Mucosa of rectum (tissue), 2 donors: ENCODE data around the gene TYMS.

Experiments
- H3K27ac ChIP-seq, 2 donors: one replicate each; pipeline ENCODE4 v1.7.0; 2013; ENCODE audit warnings: inconsistent platforms in 2 of 2, low read depth in 2 of 2, low read length in 2 of 2
- H3K27me3 ChIP-seq, 2 donors: one replicate each; pipeline ENCODE4 v1.7.0; 2013; ENCODE audit warnings: low read length in 2 of 2; ENCODE audit not compliant: control insufficient read depth in 2 of 2, insufficient read depth in 2 of 2
- H3K36me3 ChIP-seq, 2 donors: one replicate each; pipeline ENCODE4 v1.7.0; 2013; ENCODE audit warnings: low read length in 2 of 2; ENCODE audit not compliant: control insufficient read depth in 2 of 2, insufficient read depth in 2 of 2
- H3K4me1 ChIP-seq, 2 donors: one replicate each; pipeline ENCODE4 v1.7.0; 2013; ENCODE audit warnings: low read length in 2 of 2, mild to moderate bottlenecking in 1 of 2; ENCODE audit not compliant: control insufficient read depth in 2 of 2, insufficient read depth in 2 of 2
- H3K4me3 ChIP-seq, 2 donors: one replicate each; pipeline ENCODE4 v1.7.0; 2013; ENCODE audit warnings: low read length in 2 of 2
- H3K9ac ChIP-seq, 2 donors: one replicate each; pipeline ENCODE4 v1.7.0; 2013; ENCODE audit warnings: low read length in 2 of 2, low read depth in 1 of 2, mild to moderate bottlenecking in 1 of 2
- H3K9me3 ChIP-seq, 2 donors: one replicate each; pipeline ENCODE4 v1.7.0; 2013; ENCODE audit warnings: low read length in 2 of 2; ENCODE audit not compliant: control insufficient read depth in 2 of 2
- donor health status: healthy.
- donor health status: Normal muscosa, but diverticular disease.

TYMS gene

DNA sequence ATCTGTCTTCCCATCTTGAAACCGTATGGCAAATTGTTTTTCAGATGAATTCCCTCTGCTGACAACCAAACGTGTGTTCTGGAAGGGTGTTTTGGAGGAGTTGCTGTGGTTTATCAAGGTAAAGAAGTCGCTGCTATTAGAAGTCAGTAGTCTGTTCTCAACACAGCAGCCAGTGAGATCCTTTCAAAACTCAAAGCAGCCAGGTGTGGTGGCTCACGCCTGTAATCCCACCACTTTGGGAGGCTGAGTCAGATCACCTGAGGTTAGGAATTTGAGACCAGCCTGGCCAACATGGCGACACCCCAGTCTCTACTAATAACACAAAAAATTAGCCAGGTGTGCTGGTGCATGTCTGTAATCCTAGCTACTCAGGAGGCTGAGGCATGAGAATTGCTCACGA is 2.1 kb downstream of the TYMS start:
- Histone ChIP-seq H3K9me3 (no peaks in the 10 kb centered on the region), H3K36me3 (peaks cover 0 to 2% of the 10 kb centered on the region in 2 donors), H3K27me3 (peaks cover 0 to 2% of the 10 kb centered on the region in 2 donors), H3K4me3 (no peak overlapping the region), H3K4me1 (peaks cover 3 to 8% of the 10 kb centered on the region in 2 donors), H3K27ac (no peak overlapping the region), H3K9ac (no peak overlapping the region)

DNA sequence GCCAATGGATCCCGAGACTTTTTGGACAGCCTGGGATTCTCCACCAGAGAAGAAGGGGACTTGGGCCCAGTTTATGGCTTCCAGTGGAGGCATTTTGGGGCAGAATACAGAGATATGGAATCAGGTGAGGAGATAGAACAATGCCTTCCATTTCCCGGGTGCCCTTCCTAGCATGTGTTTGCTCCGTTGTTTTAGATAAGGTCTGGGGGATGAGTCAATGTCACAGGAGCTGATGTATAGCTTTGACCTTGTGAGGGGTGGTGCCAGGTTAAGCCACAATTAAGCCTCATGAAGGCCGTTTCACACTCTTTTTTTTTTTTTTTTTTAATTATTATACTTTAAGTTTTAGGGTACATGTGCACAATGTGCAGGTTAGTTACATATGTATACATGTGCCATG is 4.7 kb downstream of the TYMS start:
- peaks cover 3 to 7% of the 10 kb centered on the region in 2 donors for H3K4me1 ChIP-seq
- peaks cover 0 to 5% of the 10 kb centered on the region in 2 donors for H3K36me3 ChIP-seq
- no peak overlapping the region for H3K9ac ChIP-seq
- H3K27ac ChIP-seq, result no peak overlapping the region
- no peak overlapping the region for H3K4me3 ChIP-seq
- peaks cover 0 to 2% of the 10 kb centered on the region in 2 donors for H3K27me3 ChIP-seq
- H3K9me3 ChIP-seq, result no peaks in the 10 kb centered on the region

DNA sequence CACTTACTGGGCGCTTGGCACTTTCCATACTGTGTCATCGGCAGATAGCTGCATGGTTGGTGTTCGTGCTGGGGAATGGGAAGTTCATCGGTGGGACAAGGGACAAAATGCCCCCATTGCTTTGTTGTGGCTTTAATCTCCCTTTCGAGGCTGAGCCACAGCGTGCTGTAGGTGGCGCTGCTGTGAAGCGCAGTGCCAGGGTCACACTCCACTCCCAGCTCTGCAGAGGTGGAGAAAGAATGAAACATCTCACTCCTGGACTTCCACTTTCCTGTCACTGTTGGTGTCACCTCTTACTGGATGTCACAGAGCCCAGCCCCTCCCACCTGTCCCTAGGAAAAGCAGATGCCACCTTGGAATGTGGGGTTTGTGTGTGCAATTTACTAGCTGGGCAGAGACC is 8.7 kb downstream of the TYMS start:
- no peaks in the 10 kb centered on the region for H3K27me3 ChIP-seq
- no peak overlapping the region for H3K4me3 ChIP-seq
- peaks cover 8 to 16% of the 10 kb centered on the region in 2 donors for H3K36me3 ChIP-seq
- H3K9ac ChIP-seq, result no peak overlapping the region
- no peak overlapping the region for H3K27ac ChIP-seq
- no peaks in the 10 kb centered on the region for H3K9me3 ChIP-seq
- H3K4me1 ChIP-seq, result no peaks in the 10 kb centered on the region

DNA sequence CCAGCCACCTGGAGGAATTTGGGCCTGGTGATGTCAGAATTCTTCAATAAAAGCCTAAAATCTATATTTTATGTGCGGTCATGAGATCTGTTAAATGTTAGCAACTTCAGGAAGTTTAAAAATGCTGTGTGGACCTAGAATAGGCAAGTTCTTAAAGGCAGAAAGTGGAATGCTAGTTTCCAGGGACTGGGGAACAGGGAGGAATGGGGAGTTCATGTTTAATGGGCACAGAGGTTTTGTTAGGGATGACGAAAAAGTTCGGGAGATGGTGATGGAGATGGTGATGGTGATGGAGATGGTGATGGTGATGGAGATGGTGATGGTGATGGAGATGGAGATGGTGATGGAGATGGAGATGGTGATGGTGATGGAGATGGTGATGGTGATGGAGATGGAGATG is 9.2 kb downstream of the TYMS start:
- H3K27me3 ChIP-seq, result no peaks in the 10 kb centered on the region
- no peak overlapping the region for H3K4me3 ChIP-seq
- no peaks in the 10 kb centered on the region for H3K4me1 ChIP-seq
- peaks cover 12 to 16% of the 10 kb centered on the region in 2 donors for H3K36me3 ChIP-seq
- H3K9ac ChIP-seq, result no peak overlapping the region
- no peak overlapping the region for H3K27ac ChIP-seq
- no peaks in the 10 kb centered on the region for H3K9me3 ChIP-seq

DNA sequence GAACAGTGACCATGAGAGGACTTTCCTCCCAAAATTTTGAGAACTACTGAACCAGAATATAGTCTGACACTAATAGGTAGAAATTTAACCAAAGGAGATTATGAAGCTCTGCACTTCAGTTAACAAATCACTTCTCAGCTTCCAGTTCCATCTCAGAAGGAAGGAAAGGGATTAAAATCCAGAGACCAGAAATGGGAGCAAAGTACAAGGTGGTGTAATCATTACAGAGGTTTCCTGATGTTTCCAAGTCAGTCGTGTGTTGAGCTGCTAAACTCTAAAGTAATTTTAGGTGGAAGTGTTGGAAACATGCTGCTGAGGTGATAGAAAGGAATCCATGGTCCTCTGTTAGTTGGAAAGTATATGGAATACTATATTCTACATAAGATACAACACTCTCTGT is 10.8 kb downstream of the TYMS start:
- Histone ChIP-seq H3K9me3 (no peaks in the 10 kb centered on the region), H3K36me3 (peaks cover 18 to 25% of the 10 kb centered on the region in 2 donors), H3K27ac (no peak overlapping the region), H3K4me3 (no peak overlapping the region), H3K27me3 (no peaks in the 10 kb centered on the region), H3K4me1 (no peaks in the 10 kb centered on the region), H3K9ac (no peak overlapping the region)

DNA sequence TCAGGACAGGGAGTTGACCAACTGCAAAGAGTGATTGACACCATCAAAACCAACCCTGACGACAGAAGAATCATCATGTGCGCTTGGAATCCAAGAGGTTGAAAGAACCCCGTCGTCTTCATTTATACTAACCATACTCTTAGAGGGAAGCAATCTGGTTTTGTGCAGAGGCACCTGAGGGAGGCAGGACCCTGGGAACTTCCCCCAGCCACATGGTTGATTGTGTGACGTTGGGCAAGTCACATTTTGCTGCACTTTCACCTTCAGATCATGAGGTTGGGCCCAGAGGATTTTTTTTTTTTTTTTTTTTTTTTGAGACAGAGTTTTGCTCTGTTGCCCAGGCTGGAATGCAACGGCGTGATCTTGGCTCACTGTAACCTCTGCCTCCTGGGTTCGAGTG is 11.6 kb downstream of the TYMS start:
- no peak overlapping the region for H3K27ac ChIP-seq
- H3K4me1 ChIP-seq, result no peaks in the 10 kb centered on the region
- peaks cover 22 to 25% of the 10 kb centered on the region in 2 donors for H3K36me3 ChIP-seq
- no peak overlapping the region for H3K9ac ChIP-seq
- H3K9me3 ChIP-seq, result no peaks in the 10 kb centered on the region
- no peaks in the 10 kb centered on the region for H3K27me3 ChIP-seq
- H3K4me3 ChIP-seq, result no peak overlapping the region

DNA sequence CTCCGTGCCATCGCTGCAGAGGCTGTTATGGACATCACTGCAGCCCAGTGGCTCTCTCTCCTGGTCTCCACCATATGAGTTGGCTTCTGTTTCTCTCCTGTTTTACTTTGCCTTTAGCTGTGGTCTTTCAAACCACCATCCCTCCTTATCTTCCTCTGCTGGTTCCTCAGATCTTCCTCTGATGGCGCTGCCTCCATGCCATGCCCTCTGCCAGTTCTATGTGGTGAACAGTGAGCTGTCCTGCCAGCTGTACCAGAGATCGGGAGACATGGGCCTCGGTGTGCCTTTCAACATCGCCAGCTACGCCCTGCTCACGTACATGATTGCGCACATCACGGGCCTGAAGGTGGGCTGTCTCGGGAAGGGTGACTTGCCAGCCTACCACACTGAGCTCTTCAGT is 13.1 kb downstream of the TYMS start:
- no peaks in the 10 kb centered on the region for H3K4me1 ChIP-seq
- no peaks in the 10 kb centered on the region for H3K27me3 ChIP-seq
- no peak overlapping the region for H3K27ac ChIP-seq
- peaks cover 29 to 30% of the 10 kb centered on the region in 2 donors for H3K36me3 ChIP-seq
- no peak overlapping the region for H3K9ac ChIP-seq
- H3K9me3 ChIP-seq, result no peaks in the 10 kb centered on the region
- H3K4me3 ChIP-seq, result no peak overlapping the region

DNA sequence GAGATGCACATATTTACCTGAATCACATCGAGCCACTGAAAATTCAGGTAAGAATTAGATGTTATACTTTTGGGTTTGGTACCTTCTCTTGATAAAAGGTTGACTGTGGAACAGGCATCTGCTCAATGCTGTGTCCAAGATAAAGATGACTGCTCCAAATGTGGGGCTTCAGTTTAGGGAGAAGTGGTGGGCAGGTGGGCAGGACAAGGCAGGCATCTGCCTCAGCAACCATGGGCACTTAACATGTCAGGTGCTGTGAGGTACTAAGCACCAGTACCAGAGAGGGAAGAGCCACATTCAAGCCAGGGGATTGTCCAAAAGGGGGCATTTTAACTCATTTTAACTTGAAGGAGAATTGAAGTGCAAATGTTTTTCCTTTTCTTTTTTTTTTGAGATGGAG is 14.0 kb downstream of the TYMS start:
- Histone ChIP-seq H3K36me3 (peaks cover 29 to 30% of the 10 kb centered on the region in 2 donors), H3K27ac (no peak overlapping the region), H3K4me1 (no peaks in the 10 kb centered on the region), H3K9me3 (no peaks in the 10 kb centered on the region), H3K9ac (no peak overlapping the region), H3K27me3 (no peaks in the 10 kb centered on the region), H3K4me3 (no peak overlapping the region)

DNA sequence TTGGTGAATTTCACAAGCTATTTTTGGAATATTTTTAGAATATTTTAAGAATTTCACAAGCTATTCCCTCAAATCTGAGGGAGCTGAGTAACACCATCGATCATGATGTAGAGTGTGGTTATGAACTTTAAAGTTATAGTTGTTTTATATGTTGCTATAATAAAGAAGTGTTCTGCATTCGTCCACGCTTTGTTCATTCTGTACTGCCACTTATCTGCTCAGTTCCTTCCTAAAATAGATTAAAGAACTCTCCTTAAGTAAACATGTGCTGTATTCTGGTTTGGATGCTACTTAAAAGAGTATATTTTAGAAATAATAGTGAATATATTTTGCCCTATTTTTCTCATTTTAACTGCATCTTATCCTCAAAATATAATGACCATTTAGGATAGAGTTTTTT is 15.9 kb downstream of the TYMS start:
- Histone ChIP-seq H3K27me3 (no peaks in the 10 kb centered on the region), H3K4me1 (no peaks in the 10 kb centered on the region), H3K27ac (no peak overlapping the region), H3K9me3 (no peaks in the 10 kb centered on the region), H3K9ac (no peak overlapping the region), H3K36me3 (peaks cover 39 to 42% of the 10 kb centered on the region in 2 donors), H3K4me3 (no peak overlapping the region)

DNA sequence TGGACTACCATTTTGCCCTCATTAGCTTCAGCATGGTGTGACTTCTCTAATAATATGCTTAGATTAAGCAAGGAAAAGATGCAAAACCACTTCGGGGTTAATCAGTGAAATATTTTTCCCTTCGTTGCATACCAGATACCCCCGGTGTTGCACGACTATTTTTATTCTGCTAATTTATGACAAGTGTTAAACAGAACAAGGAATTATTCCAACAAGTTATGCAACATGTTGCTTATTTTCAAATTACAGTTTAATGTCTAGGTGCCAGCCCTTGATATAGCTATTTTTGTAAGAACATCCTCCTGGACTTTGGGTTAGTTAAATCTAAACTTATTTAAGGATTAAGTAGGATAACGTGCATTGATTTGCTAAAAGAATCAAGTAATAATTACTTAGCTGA is 16.3 kb downstream of the TYMS start:
- H3K36me3 ChIP-seq, result peaks cover 40 to 42% of the 10 kb centered on the region in 2 donors

DNA sequence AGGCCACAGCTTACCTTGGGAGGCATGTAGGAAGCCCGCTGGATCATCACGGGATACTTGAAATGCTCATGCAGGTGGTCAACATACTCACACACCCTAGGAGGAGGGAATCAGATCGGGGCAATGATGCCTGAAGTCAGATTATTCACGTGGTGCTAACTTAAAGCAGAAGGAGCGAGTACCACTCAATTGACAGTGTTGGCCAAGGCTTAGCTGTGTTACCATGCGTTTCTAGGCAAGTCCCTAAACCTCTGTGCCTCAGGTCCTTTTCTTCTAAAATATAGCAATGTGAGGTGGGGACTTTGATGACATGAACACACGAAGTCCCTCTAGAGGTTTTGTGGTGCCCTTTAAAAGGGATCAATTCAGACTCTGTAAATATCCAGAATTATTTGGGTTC is 17.9 kb downstream of the TYMS start:
- no peak overlapping the region for H3K4me3 ChIP-seq
- H3K27me3 ChIP-seq, result no peaks in the 10 kb centered on the region
- no peaks in the 10 kb centered on the region for H3K4me1 ChIP-seq
- H3K27ac ChIP-seq, result no peak overlapping the region
- H3K9me3 ChIP-seq, result no peaks in the 10 kb centered on the region
- no peak overlapping the region for H3K9ac ChIP-seq
- H3K36me3 ChIP-seq, result peaks cover 35 to 50% of the 10 kb centered on the region in 2 donors

More for the DNA sequence above, 16.3 kb downstream of the TYMS start:
- H3K27me3 ChIP-seq, result no peaks in the 10 kb centered on the region
- no peak overlapping the region for H3K4me3 ChIP-seq
- H3K27ac ChIP-seq, result no peak overlapping the region
- no peak overlapping the region for H3K9ac ChIP-seq
- H3K4me1 ChIP-seq, result no peaks in the 10 kb centered on the region
- H3K9me3 ChIP-seq, result no peaks in the 10 kb centered on the region
